Stimulated activated memory B cell treated with anti-CD40 and anti-IgM and Interleukin-4, amounts not matched to agents 10 μg/mL and 1 μg/mL and 100 μg/mL, for 72 hours (primary cell): ENCODE results near the gene PADI4.
"Not testable (repeated sequence)": the region's sequence is repeated elsewhere in the genome, so short reads cannot be mapped to it uniquely, and the experiment has no call there.

ENCODE experiments used
- ATAC-seq: fragments of 150-1000 bp; cut with Tn5 transposase; 2 replicates; pipeline ENCODE4 v1.10.0; 2021
- H3K27ac Mint-ChIP-seq: one replicate; pipeline ENCODE4 v1.8.0; 2022; ENCODE audit warnings: mild to moderate bottlenecking, mixed read lengths
- H3K27me3 Mint-ChIP-seq: one replicate; pipeline ENCODE4 v1.8.0; 2022; ENCODE audit warnings: mixed read lengths
- H3K36me3 Mint-ChIP-seq: one replicate; pipeline ENCODE4 v1.8.0; 2022; ENCODE audit warnings: mixed read lengths
- H3K4me1 Mint-ChIP-seq: one replicate; pipeline ENCODE4 v1.8.0; 2022; ENCODE audit warnings: mixed read lengths
- H3K4me3 Mint-ChIP-seq: one replicate; pipeline ENCODE4 v1.8.0; 2022; ENCODE audit warnings: mild to moderate bottlenecking, moderate library complexity, mixed read lengths
- H3K9me3 Mint-ChIP-seq: one replicate; pipeline ENCODE4 v1.8.0; 2022; ENCODE audit warnings: mixed read lengths

PADI4 gene

GRCh38 chr1:17318262-17318661 is 10.3 kb downstream of the PADI4 start:
- Mint-ChIP-seq H3K36me3 (no peaks in the 10 kb centered on the region), H3K4me1 (no peaks in the 10 kb centered on the region), H3K9me3 (peaks cover 8% of the 10 kb centered on the region), H3K4me3 (no peak overlapping the region), H3K27ac (no peak overlapping the region), H3K27me3 (peaks cover 34% of the 10 kb centered on the region)
- no peak for ATAC-seq

GRCh38 chr1:17319561-17320350 is 11.8 kb downstream of the PADI4 start:
- H3K9me3 Mint-ChIP-seq, result peaks cover 11% of the 10 kb centered on the region

GRCh38 chr1:17321857-17322390 is 13.9 kb downstream of the PADI4 start:
- not testable (repeated sequence) for H3K36me3 Mint-ChIP-seq, H3K4me1 Mint-ChIP-seq, ATAC-seq, H3K27ac Mint-ChIP-seq, H3K4me3 Mint-ChIP-seq
- peaks cover 23% of the 10 kb centered on the region for H3K27me3 Mint-ChIP-seq
- H3K9me3 Mint-ChIP-seq, result peaks cover 14% of the 10 kb centered on the region

More at GRCh38 chr1:17319561-17320350, 11.8 kb downstream of the PADI4 start:
- Mint-ChIP-seq H3K4me3 (no peak overlapping the region), H3K27ac (no peak overlapping the region), H3K36me3 (no peaks in the 10 kb centered on the region), H3K27me3 (peaks cover 19% of the 10 kb centered on the region), H3K4me1 (no peaks in the 10 kb centered on the region)
- no peak for ATAC-seq

- Mint-ChIP-seq H3K4me1 (no peaks in the 10 kb centered on the region), H3K27ac (no peak overlapping the region), H3K4me3 (no peak overlapping the region), H3K27me3 (peaks cover 64% of the 10 kb centered on the region), H3K9me3 (peaks cover 10% of the 10 kb centered on the region), H3K36me3 (no peaks in the 10 kb centered on the region)
- ATAC-seq, result no peak
Observed at GRCh38 chr1:17328855-17329254, 20.9 kb downstream of the PADI4 start.

- H3K4me1 Mint-ChIP-seq, result no peaks in the 10 kb centered on the region
- ATAC-seq, result no peak
- H3K27ac Mint-ChIP-seq, result no peak overlapping the region
- H3K4me3 Mint-ChIP-seq, result no peak overlapping the region
- H3K9me3 Mint-ChIP-seq, result peaks cover 8% of the 10 kb centered on the region
- no peaks in the 10 kb centered on the region for H3K36me3 Mint-ChIP-seq
- H3K27me3 Mint-ChIP-seq, result peaks cover 71% of the 10 kb centered on the region
Observed at GRCh38 chr1:17329610-17330009, 21.6 kb downstream of the PADI4 start.

- peaks cover 74% of the 10 kb centered on the region for H3K27me3 Mint-ChIP-seq
- H3K4me3 Mint-ChIP-seq, result no peak overlapping the region
- peaks cover under 1% of the 10 kb centered on the region for H3K4me1 Mint-ChIP-seq
- H3K27ac Mint-ChIP-seq, result no peak overlapping the region
- no peak for ATAC-seq
- H3K36me3 Mint-ChIP-seq, result no peaks in the 10 kb centered on the region
- H3K9me3 Mint-ChIP-seq, result peaks cover 4% of the 10 kb centered on the region
Observed at GRCh38 chr1:17330856-17331255, 22.9 kb downstream of the PADI4 start.

- ATAC-seq, result no peak
- Mint-ChIP-seq H3K36me3 (no peaks in the 10 kb centered on the region), H3K4me1 (peaks cover 7% of the 10 kb centered on the region), H3K4me3 (no peak overlapping the region), H3K9me3 (peaks cover 4% of the 10 kb centered on the region), H3K27ac (no peak overlapping the region), H3K27me3 (peaks cover 78% of the 10 kb centered on the region)
Observed at GRCh38 chr1:17333081-17333480, 25.1 kb downstream of the PADI4 start.

- no peak overlapping the region for H3K4me3 Mint-ChIP-seq
- H3K36me3 Mint-ChIP-seq, result no peaks in the 10 kb centered on the region
- H3K27ac Mint-ChIP-seq, result no peak overlapping the region
- H3K9me3 Mint-ChIP-seq, result peaks cover 4% of the 10 kb centered on the region
- no peak for ATAC-seq
- peaks cover 62% of the 10 kb centered on the region for H3K27me3 Mint-ChIP-seq
- peaks cover 7% of the 10 kb centered on the region for H3K4me1 Mint-ChIP-seq
Observed at GRCh38 chr1:17335821-17336710, 28.1 kb downstream of the PADI4 start.

- H3K36me3 Mint-ChIP-seq, result no peaks in the 10 kb centered on the region
- no peak for ATAC-seq
- H3K4me3 Mint-ChIP-seq, result no peak overlapping the region
- H3K9me3 Mint-ChIP-seq, result peaks cover 3% of the 10 kb centered on the region
- H3K27me3 Mint-ChIP-seq, result peaks cover 50% of the 10 kb centered on the region
- peaks cover 7% of the 10 kb centered on the region for H3K4me1 Mint-ChIP-seq
- no peak overlapping the region for H3K27ac Mint-ChIP-seq
Observed at GRCh38 chr1:17338706-17339493, 30.9 kb downstream of the PADI4 start.

GRCh38 chr1:17339521-17339920 is 31.5 kb downstream of the PADI4 start:
- no peak for ATAC-seq
- peaks cover 5% of the 10 kb centered on the region for H3K9me3 Mint-ChIP-seq
- no peak overlapping the region for H3K4me3 Mint-ChIP-seq
- H3K27me3 Mint-ChIP-seq, result peaks cover 43% of the 10 kb centered on the region
- H3K4me1 Mint-ChIP-seq, result peaks cover 7% of the 10 kb centered on the region
- no peak overlapping the region for H3K27ac Mint-ChIP-seq
- no peaks in the 10 kb centered on the region for H3K36me3 Mint-ChIP-seq

- H3K4me1 Mint-ChIP-seq, result peaks cover 7% of the 10 kb centered on the region
- H3K27ac Mint-ChIP-seq, result no peak overlapping the region
- H3K36me3 Mint-ChIP-seq, result no peaks in the 10 kb centered on the region
- H3K9me3 Mint-ChIP-seq, result peaks cover 5% of the 10 kb centered on the region
- H3K4me3 Mint-ChIP-seq, result no peak overlapping the region
- peaks cover 40% of the 10 kb centered on the region for H3K27me3 Mint-ChIP-seq
- ATAC-seq, result no peak
Observed at GRCh38 chr1:17340358-17340757, 32.4 kb downstream of the PADI4 start.

GRCh38 chr1:17342014-17342441 is 34.0 kb downstream of the PADI4 start:
- no peak for ATAC-seq
- H3K9me3 Mint-ChIP-seq, result peaks cover 7% of the 10 kb centered on the region
- H3K4me3 Mint-ChIP-seq, result no peak overlapping the region
- H3K27ac Mint-ChIP-seq, result no peak overlapping the region
- no peaks in the 10 kb centered on the region for H3K4me1 Mint-ChIP-seq
- peaks cover 44% of the 10 kb centered on the region for H3K27me3 Mint-ChIP-seq
- H3K36me3 Mint-ChIP-seq, result no peaks in the 10 kb centered on the region

GRCh38 chr1:17345506-17345905 is 37.5 kb downstream of the PADI4 start:
- not testable (repeated sequence) for H3K9me3 Mint-ChIP-seq, ATAC-seq, H3K27ac Mint-ChIP-seq, H3K36me3 Mint-ChIP-seq, H3K4me1 Mint-ChIP-seq, H3K4me3 Mint-ChIP-seq
- peaks cover 62% of the 10 kb centered on the region for H3K27me3 Mint-ChIP-seq

- Mint-ChIP-seq H3K27ac (no peak overlapping the region), H3K4me1 (peaks cover 5% of the 10 kb centered on the region), H3K4me3 (no peak overlapping the region), H3K36me3 (no peaks in the 10 kb centered on the region), H3K27me3 (peaks cover 65% of the 10 kb centered on the region), H3K9me3 (peaks cover 7% of the 10 kb centered on the region)
- ATAC-seq, result no peak
Observed at GRCh38 chr1:17346046-17346789, 38.2 kb downstream of the PADI4 start.
